ENCODE results near the gene DMRTC2. TPM values are rescaled to one million over a fixed set of nuclear protein-coding genes. Genes with fewer than 3 reads are reported as not detected.

DMRTC2 gene
- total and polyA plus RNA-seq, 8 donors = not detected

DNA sequence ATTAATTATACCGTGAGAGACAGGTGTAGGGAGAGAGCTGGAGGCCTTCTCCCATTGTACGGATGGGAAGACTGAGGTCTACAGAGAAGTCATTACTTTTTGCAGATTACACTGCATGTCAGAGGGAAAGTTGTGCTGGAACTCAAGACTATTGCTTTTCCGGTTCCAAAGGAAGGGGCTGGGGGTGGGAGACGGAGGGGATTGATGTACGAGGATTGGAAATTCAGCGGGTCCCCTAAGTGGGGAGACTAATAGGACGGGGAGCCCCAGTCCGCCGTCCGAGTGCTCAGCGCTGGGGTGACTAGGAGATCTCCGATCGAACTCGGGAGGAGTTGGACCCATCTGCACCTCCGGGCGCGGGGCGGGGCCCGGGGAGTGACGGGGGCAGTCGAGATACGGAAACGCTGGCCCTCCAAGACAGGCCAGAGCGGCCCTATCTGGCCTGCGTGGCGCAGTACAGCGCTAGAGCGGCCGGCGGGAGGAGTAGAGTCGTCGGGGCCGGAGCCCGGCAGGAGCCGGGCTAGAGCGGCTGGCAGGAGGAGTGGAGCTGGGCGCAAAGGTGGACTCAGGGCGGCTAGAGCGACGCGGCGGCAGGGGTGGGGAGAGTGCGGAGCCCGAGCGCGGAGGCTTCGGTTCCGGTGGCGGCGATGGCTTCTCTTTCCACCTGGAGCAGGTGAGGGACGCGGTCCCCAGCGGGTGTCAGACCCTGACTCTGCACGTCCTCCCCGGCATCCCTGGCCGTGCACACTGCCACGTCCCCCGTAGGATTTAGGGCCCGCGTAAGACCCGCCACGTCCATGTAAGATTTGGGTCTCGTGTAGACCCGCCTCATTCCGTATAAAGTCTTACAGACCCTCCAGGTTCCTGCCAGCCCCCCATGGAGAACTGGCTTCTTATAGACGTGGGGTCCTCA lies 39.2 kb downstream of the DMRTC2 start:
- no peaks in the 10 kb centered on the region for H3K9me3 ChIP-seq
- intact Hi-C loops (cut with DNase I; ENCODE audit: low total_unique reads) = no loop called here
- H3K4me1 ChIP-seq = peaks cover 33 to 57% (median 50%) of the 10 kb centered on the region in 4 donors
- 1 to 2% (median 1%) methylated on average over 61 to 66 of the region's 66 CpGs for WGBS, 5 donors
- peaks cover 12 to 15% (median 14%) of the 10 kb centered on the region in 4 donors for H3K36me3 ChIP-seq
- H3K27me3 ChIP-seq = no peaks in the 10 kb centered on the region
- TF ChIP-seq EP300 (IDR thresholded peaks at IDR 0.05) = no peak
- TF ChIP-seq POLR2A (IDR thresholded peaks at IDR 0.05) = peak in 1 of 4 donors; percentile 43
- TF ChIP-seq POLR2AphosphoS5 (IDR thresholded peaks at IDR 0.05) = peak; percentile 87 to 94 (median 91)
- TF ChIP-seq, protein P1, sequence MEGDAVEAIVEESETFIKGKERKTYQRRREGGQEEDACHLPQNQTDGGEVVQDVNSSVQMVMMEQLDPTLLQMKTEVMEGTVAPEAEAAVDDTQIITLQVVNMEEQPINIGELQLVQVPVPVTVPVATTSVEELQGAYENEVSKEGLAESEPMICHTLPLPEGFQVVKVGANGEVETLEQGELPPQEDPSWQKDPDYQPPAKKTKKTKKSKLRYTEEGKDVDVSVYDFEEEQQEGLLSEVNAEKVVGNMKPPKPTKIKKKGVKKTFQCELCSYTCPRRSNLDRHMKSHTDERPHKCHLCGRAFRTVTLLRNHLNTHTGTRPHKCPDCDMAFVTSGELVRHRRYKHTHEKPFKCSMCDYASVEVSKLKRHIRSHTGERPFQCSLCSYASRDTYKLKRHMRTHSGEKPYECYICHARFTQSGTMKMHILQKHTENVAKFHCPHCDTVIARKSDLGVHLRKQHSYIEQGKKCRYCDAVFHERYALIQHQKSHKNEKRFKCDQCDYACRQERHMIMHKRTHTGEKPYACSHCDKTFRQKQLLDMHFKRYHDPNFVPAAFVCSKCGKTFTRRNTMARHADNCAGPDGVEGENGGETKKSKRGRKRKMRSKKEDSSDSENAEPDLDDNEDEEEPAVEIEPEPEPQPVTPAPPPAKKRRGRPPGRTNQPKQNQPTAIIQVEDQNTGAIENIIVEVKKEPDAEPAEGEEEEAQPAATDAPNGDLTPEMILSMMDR (IDR thresholded peaks at IDR 0.05) = peak in 1 of 7 experiments; percentile 30
- H3K4me3 ChIP-seq = peak overlapping the region; percentile 74 to 96 (median 78)
- DNase-seq = peak; percentile 97 to 98
- peak overlapping the region; percentile 83 to 96 (median 90) for H3K27ac ChIP-seq

DNA sequence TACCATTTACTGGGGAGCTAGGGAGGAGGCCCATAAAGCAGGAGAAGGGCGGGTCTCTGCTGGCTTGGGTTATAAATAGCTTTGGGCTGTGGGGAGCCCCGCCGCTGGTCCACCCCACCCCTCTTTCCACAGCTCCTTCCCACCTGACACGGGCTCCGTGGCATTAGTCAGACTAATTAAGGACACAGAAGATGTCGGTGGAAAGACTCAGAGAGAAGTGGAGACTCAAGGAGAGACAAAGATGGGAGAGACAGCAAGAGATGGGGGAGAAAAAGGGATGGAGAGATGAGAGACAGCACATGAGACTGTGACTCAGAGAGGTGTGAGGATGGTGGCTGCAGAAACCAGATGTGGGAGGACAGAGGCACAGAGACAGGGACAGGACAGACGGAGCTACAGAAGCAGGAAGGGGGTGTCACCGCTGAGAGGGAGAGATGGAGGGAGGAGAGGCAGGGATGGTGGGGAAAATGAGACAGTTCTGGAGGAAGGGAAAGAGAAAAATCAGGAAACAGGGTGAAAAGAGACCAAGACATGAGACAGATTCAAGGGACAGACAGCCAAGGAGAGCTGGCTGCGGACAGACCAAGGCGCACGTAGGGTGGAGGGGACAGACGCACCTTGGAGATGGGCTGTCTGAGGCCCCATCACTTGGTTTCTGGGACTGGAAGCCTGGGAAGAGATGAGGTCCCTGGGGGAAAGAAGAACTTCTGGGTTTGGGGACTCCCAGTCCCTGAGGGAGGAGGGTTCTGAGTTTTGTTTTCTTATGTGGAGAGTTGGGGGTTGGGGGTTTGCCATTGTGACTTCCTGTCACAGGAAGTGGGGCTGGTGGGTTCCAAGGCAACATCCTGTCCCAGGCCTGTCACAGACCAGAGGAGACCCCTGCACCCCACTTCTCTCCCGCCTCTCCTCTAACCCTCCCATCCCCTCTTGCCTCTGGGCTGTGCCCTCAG lies 42.2 kb downstream of the DMRTC2 start:
- peak in 1 of 2 donors; percentile 66 for DNase-seq
- Histone ChIP-seq H3K9me3 (no peaks in the 10 kb centered on the region), H3K36me3 (peaks cover 23 to 43% (median 39%) of the 10 kb centered on the region in 4 donors), H3K4me3 (peak overlapping the region; percentile 8 to 96 (median 52)), H3K27me3 (no peaks in the 10 kb centered on the region), H3K4me1 (peaks cover 33 to 59% (median 49%) of the 10 kb centered on the region in 4 donors), H3K27ac (peak overlapping the region; percentile 56 to 80 (median 71))
- no peak for TF ChIP-seq POLR2AphosphoS5 (IDR thresholded peaks at IDR 0.05)
- no peak for TF ChIP-seq EP300 (IDR thresholded peaks at IDR 0.05)
- no peak for TF ChIP-seq POLR2A (IDR thresholded peaks at IDR 0.05)
- TF ChIP-seq, protein P1 (IDR thresholded peaks at IDR 0.05) = no peak
- intact Hi-C loops (cut with DNase I; ENCODE audit: low total_unique reads) = no loop called here
- WGBS, 5 donors = 42 to 47% (median 45%) methylated on average over 13 of the region's 13 CpGs

GRCh38 chr19:41887711-41888382 lies 43.0 kb downstream of the DMRTC2 start:
- H3K36me3 ChIP-seq = peaks cover 31 to 51% (median 47%) of the 10 kb centered on the region in 4 donors
- intact Hi-C loops (cut with DNase I; ENCODE audit: low total_unique reads) = no loop called here
- no peaks in the 10 kb centered on the region for H3K27me3 ChIP-seq
- peak overlapping the region; percentile 8 to 96 (median 52) for H3K4me3 ChIP-seq
- TF ChIP-seq POLR2AphosphoS5 (IDR thresholded peaks at IDR 0.05) = peak in 2 of 3 donors; percentile 38 to 69
- TF ChIP-seq EP300 (IDR thresholded peaks at IDR 0.05) = no peak
- no peak for TF ChIP-seq POLR2A (IDR thresholded peaks at IDR 0.05)
- TF ChIP-seq, protein P1 (IDR thresholded peaks at IDR 0.05) = peak in 2 of 7 experiments; percentile 24 to 26
- no peaks in the 10 kb centered on the region for H3K9me3 ChIP-seq
- peaks cover 33 to 51% (median 45%) of the 10 kb centered on the region in 4 donors for H3K4me1 ChIP-seq
- H3K27ac ChIP-seq = peak overlapping the region; percentile 56 to 80 (median 71)
- peak; percentile 76 to 95 for DNase-seq
- WGBS, 5 donors = 18 to 35% (median 25%) methylated on average over 17 of the region's 17 CpGs
